Ramos (cell line): ENCODE data around the gene VAMP4.
"Not testable (repeated sequence)": the region's sequence is repeated elsewhere in the genome, so short reads cannot be mapped to it uniquely, and the experiment has no call there.

Experiments used
- in situ Hi-C: fragments of 300-500 bp; cut with MboI; formaldehyde crosslinking; loops from one replicate; pipeline ENCODE4 v1.14.3; 2022; ENCODE audit warnings: low sequenced_read_pairs; ENCODE audit not compliant: unreplicated experiment

The VAMP4 gene

GRCh38 chr1:171753685-171754352, 12.0 kb upstream of the VAMP4 start:
- in situ Hi-C loops = no loop called here

DNA sequence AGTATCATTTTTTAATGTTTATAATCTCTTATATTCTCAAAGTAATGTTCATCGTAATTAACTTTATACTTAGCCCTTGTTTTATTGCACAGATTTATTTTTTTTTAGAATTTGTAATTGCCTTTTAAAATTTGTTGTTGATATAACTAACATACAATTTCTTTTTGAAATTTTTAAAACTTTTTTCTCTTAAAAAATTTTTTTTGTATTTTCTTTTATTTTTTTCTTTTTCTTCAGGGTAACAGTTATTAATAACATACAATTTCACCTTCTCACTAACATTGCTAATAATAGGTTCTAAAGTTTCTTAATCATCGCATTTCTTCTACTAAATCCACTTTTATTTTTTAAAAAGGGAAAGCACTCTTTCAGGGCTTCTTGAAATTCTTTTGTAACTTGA, 11.3 kb upstream of the VAMP4 start:
- in situ Hi-C loops = no loop called here

DNA sequence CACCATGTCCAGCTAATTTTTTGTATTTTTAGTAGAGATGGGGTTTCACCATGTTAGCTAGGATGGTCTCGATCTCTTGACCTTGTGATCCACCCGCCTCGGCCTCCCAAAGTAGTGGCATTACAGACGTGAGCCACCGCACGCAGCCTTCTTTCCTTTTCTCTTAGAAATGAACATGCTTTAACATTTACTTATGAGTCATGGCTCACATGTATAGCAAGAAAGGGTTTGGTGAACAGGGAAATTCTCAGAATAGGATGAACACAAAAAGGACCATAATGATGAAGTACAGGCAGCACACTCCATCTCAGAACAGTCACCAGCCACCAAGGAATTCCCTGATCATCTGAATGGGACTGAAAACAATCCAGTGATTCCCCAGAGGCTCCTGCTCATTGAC, 9.4 kb upstream of the VAMP4 start:
- in situ Hi-C loops = no loop called here

GRCh38 chr1:171748651-171749050, 6.8 kb upstream of the VAMP4 start:
- in situ Hi-C loops = no loop called here

DNA sequence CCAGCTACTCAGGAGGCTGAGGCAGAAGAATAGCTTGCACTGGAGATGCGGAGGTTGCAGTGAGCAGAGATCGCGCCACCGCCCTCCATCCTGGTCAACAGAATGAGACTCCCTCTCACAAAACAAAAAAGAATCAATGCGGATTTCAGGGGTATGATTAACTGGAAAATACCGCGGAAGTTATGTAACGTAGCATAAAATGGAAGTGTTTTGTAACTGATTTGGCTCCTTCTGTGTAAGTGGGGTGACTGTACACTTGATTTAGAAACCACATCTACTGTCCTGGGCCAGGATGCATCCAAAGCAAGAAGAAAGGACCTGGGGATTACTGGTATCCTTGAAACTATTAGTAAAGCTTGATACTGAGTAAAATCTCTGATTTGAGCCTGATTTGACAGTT, 3.1 kb upstream of the VAMP4 start:
- in situ Hi-C loops = no loop called here

GRCh38 chr1:171743081-171743870, 1.4 kb upstream of the VAMP4 start:
- in situ Hi-C loops = no loop called here

GRCh38 chr1:171742577-171742922, 685 bp upstream of the VAMP4 start:
- in situ Hi-C loops = no loop called here

DNA sequence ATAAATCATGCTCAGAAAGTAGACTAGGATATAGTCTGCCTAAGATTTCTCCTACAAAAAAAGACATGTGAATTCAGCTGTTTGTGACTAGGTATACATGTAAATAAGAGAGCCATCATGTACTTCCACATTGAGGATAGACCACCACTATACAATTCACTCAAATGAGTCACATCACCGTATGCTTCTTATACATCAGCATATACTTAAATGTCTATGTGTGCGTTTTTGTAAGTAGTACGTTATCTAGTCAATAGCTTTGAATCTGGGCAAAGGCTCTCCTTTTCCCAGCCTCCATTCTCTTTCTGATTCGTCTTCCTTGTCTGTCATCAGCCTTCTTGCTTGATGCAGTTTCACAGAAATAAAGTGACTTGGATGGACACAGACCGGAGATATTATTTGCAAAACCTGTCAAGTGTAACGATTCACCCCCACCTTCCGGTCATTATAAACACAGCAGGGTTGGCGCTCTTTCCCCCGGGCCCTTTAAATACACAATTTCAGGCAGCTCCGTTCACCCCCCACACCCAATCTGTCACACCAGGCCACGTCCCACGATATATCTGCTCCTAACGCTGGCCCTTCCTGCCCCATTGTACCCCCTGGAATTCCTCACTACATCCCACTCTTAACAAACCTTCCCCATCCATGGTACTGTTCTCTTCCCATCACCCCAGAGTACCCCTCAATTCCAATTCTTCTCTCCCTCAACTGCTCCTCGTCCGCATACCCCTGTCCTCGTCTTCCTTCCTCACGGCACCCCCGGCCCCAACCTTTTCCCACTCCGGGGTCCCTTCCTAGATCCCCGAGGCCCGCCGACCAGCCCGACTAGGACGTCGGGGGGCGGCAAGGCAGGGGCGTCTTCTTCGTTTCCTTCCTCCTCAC, 636 bp downstream of the VAMP4 start:
- in situ Hi-C loops = no loop called here

DNA sequence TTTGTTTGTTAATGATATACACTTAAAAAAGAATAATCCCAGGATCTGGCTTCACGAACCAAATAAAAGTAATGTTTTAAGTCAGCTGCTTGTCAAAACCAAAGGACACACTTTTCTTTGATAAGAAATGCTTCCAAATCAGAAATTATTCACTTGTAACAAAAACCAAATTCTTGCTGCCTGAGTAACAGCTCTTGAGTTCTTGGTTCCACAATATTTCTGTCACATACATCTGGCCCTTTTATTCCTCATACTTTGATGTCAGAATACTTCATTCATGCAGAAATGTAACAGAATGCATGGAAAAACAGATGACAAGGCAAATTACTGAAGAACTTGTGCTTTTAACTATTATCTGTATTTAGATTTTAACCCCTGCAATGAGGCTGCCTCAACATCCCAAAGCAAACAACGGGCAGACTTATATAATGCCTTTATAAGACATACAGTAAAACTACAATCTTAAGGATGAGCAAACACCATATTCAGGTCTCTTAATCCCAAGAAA, 1.5 kb downstream of the VAMP4 start:
- in situ Hi-C loops = no loop called here

DNA sequence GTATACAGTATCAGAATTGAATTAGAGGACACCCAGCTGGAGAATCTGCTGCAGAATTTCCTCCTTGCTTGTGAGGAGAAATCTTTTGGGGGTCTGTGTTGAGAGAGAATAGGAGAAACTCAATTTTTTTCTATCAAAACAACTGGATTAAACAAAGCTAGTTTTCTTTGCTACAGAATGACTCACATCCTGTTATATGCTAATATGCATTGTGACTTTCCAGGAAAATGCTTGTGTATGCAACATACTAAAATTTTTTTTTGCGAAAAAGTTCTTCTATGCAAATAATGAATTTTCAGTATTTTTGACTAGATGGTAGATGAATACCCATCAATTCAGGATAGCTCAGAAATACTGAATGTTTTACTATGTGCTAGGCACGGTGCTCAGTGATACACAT, 2.2 kb downstream of the VAMP4 start:
- in situ Hi-C loops = no loop called here

GRCh38 chr1:171738911-171739310, 3.0 kb downstream of the VAMP4 start:
- in situ Hi-C loops = no loop called here

GRCh38 chr1:171736196-171736595, 5.7 kb downstream of the VAMP4 start:
- in situ Hi-C loops = no loop called here

DNA sequence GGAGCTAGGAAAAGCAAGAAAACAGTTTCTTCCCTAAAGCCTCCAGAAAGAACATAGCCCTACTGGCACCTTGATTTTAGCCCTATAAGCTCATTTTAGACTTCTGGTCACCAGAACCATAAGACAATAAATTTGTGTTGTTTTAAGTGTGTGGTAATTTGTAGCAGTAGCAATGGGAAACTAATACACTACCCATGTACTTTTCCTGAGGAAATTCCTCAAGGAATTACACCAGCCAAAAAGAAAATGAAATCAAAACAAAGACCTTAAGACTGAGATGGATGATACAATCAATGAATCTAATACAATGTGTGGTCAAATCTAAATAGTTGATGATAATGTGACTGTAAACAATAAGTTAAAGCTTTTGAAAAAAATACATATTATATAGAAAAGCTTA, 11.8 kb downstream of the VAMP4 start:
- in situ Hi-C loops = no loop called here

DNA sequence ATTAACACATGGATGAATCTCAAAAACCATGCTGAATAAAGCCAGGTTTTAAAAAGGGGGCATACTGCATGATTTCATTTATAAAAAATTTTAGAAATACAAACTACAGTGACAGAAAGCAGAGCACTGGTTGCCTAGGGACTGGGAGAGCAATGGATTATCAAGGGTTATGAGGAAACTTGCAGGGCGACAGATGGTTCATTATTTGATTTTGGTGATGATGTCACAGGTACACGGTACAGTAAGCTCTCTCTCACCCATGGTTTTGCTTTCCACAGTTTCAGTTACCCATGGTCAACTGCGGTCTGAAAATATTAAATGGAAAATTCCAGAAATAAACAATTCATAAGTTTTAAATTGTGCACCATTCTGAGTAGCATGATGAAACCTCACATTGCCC, 14.1 kb downstream of the VAMP4 start:
- in situ Hi-C loops = no loop called here

DNA sequence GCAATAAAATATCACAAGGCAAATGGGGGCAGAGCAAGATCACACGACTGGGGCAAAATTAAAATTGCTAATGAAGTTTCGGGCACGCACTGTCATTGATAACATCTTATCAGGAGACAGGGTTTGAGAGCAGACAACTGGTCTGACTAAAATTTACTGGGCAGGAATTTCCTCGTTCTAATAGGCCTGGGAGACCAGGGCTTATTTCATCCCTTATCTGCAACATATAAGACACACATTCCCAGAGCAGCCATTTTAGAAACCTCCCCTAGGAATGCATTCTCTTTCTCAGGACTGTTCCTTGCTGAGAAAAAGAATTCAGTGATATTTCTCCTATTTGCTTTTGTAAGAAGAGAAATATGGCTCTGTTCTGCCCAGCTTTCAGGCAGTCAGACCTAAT, 18.7 kb downstream of the VAMP4 start:
- in situ Hi-C loops = not testable (repeated sequence)

DNA sequence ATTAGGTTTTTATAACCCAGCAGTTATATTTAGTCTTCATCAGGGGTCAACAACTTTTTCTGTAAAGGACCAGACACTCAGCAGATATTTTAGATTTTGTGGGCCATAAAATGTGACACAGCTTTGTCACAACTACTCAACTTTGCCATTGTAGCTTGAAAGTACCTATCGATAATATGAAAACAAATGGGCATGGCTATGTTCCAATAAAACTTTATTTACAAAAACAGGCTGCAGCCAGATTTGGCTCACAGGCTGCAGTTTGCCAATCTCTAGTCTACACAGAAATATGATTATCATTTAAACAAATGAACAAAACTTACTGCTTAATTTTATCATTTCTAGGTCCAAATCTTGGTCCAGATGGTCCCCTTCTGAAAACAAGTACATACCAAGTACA, 23.0 kb downstream of the VAMP4 start:
- in situ Hi-C loops = no loop called here

DNA sequence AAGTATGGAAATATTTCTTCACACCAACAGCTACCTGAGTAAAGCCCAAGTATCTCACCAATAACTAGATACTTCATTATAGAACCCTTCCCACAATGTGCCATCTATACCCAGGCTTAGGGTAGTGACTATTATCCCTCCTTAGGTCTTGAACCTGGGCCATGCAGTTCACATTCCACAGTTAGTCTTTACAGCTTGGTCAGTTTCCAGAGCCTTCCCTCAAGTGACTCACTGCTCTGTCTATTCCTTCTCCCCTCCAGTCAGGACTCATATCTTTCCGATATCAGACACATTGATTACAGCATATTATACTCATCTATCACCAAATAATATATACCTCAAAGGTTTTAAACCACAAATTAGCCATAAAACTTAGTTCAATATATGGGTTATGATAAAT, 23.6 kb downstream of the VAMP4 start:
- in situ Hi-C loops = no loop called here

DNA sequence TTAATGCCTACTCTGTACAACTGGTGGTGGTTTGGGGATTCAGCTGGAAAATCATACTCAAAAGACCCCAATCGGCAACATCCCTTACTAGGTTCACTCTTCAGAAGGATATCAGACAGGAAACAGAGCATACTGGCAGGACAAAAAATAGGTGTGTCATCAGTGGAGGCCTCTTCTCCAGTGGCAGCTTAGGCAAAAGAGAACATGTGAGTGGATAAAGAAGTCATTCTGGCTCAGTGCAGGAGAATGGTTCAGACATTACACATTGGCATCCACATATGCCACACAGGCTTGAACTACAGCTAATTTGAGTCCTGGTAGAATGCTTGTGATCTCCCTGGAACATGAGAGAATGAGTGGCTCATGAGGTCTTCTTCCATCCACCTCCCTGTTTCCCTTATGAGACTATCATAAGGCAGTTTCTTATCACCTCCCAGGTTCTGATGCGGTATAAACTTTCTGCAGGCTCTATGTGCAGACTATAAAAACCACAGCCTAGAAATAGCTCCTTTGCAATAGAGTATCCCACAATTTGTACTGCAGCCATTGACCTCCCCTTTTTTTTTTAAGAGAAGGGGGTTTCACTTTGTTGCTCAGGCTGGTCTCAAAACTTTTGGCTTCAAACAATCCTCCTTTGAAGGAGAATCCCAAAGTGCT, 24.7 kb downstream of the VAMP4 start:
- in situ Hi-C loops = no loop called here

GRCh38 chr1:171716616-171717015, 25.2 kb downstream of the VAMP4 start:
- in situ Hi-C loops = no loop called here

- in situ Hi-C loops = no loop called here
Measured at GRCh38 chr1:171715813-171716251, 26.0 kb downstream of the VAMP4 start.
